H9 (cell line): Measurements from ENCODE around the gene SUPT6H. TPM values are rescaled to one million over a fixed set of nuclear protein-coding genes. Genes with fewer than 3 reads are reported as not detected.

Experiments used
- DNase-seq: peaks from one replicate; pipeline ENCODE4 v3.0.0-alpha.2; 2017
- H2AFZ ChIP-seq: one replicate; pipeline ENCODE4 v1.6.1; 2013; ENCODE audit warnings: mild to moderate bottlenecking, low read length, control low read depth, moderate library complexity
- H2AK5ac ChIP-seq: 2 replicates; pipeline ENCODE4 v1.6.1; 2013; ENCODE audit warnings: low read length, control low read depth, mixed read lengths; ENCODE audit not compliant: insufficient read length
- H2BK120ac ChIP-seq: one replicate; pipeline ENCODE4 v1.6.1; 2013; ENCODE audit warnings: low read depth, mild to moderate bottlenecking, low read length, control low read depth, inconsistent platforms; ENCODE audit not compliant: poor library complexity, severe bottlenecking
- H2BK12ac ChIP-seq: 2 replicates; pipeline ENCODE4 v1.6.1; 2013; ENCODE audit warnings: low read length, control low read depth, mixed read lengths, low read depth; ENCODE audit not compliant: insufficient read length
- H2BK15ac ChIP-seq: 2 replicates; pipeline ENCODE4 v1.6.1; 2013; ENCODE audit warnings: low read depth, low read length, control low read depth
- H2BK20ac ChIP-seq: one replicate; pipeline ENCODE4 v1.6.1; 2013; ENCODE audit warnings: low read depth, mild to moderate bottlenecking, low read length, control low read depth, inconsistent platforms; ENCODE audit not compliant: poor library complexity, severe bottlenecking
- H2BK5ac ChIP-seq: 2 replicates; pipeline ENCODE4 v1.6.1; 2013; ENCODE audit warnings: low read length, control low read depth, mixed read lengths; ENCODE audit not compliant: insufficient read length
- H3K14ac ChIP-seq: 2 replicates; pipeline ENCODE4 v1.6.1; 2013; ENCODE audit warnings: low read length, control low read depth; ENCODE audit not compliant: insufficient read depth
- H3K18ac ChIP-seq: 2 replicates; pipeline ENCODE4 v1.6.1; 2013; ENCODE audit warnings: low read depth, mild to moderate bottlenecking, mixed read lengths, low read length, control low read depth; ENCODE audit not compliant: insufficient read length
- H3K23ac ChIP-seq: 2 replicates; pipeline ENCODE4 v1.6.1; 2013; ENCODE audit warnings: low read length, control low read depth, mixed read lengths, low read depth; ENCODE audit not compliant: insufficient read length
- H3K23me2 ChIP-seq: 2 replicates; pipeline ENCODE4 v1.6.1; 2013; ENCODE audit warnings: low read depth, mild to moderate bottlenecking, mixed read lengths, low read length, control low read depth; ENCODE audit not compliant: insufficient read length, poor library complexity, severe bottlenecking
- H3K27ac ChIP-seq: 2 replicates; pipeline ENCODE4 v1.5.1; 2013; ENCODE audit warnings: low read length, control low read depth, mixed read lengths, low read depth; ENCODE audit not compliant: insufficient read length
- H3K27me3 ChIP-seq: 2 replicates; pipeline ENCODE4 v1.6.1; 2013; ENCODE audit warnings: low read length, control low read depth, inconsistent platforms; ENCODE audit not compliant: insufficient read depth
- H3K4ac ChIP-seq: 2 replicates; pipeline ENCODE4 v1.6.1; 2013; ENCODE audit warnings: low read depth, mild to moderate bottlenecking, control low read depth, inconsistent platforms, low read length, moderate library complexity
- H3K4me1 ChIP-seq: 2 replicates; pipeline ENCODE4 v1.6.1; 2013; ENCODE audit warnings: low read length, control low read depth, inconsistent platforms; ENCODE audit not compliant: insufficient read depth
- H3K4me2 ChIP-seq: 2 replicates; pipeline ENCODE4 v1.6.1; 2013; ENCODE audit warnings: low read length, control low read depth, mixed read lengths; ENCODE audit not compliant: insufficient read length, insufficient read depth
- H3K56ac ChIP-seq: 2 replicates; pipeline ENCODE4 v1.6.1; 2013; ENCODE audit warnings: low read depth, mild to moderate bottlenecking, mixed read lengths, low read length, control low read depth; ENCODE audit not compliant: insufficient read length
- H3K79me1 ChIP-seq: 2 replicates; pipeline ENCODE4 v1.6.1; 2013; ENCODE audit warnings: low read depth, mild to moderate bottlenecking, moderate library complexity, low read length, control low read depth, inconsistent platforms; ENCODE audit not compliant: insufficient read depth, poor library complexity, severe bottlenecking
- H3K79me2 ChIP-seq: 2 replicates; pipeline ENCODE4 v1.6.1; 2013; ENCODE audit warnings: low read length, control low read depth, inconsistent platforms; ENCODE audit not compliant: insufficient read depth
- H3K9ac ChIP-seq: 2 replicates; pipeline ENCODE4 v1.6.1; 2013; ENCODE audit warnings: low read length, control low read depth, mixed read lengths; ENCODE audit not compliant: insufficient read length; ENCODE audit errors: extremely low read depth
- H3K9me3 ChIP-seq: one replicate; pipeline ENCODE4 v1.6.1; 2013; ENCODE audit warnings: low read depth, low read length, inconsistent platforms; ENCODE audit not compliant: control insufficient read depth
- H3T11ph ChIP-seq: one replicate; pipeline ENCODE4 v1.6.1; 2013; ENCODE audit warnings: mild to moderate bottlenecking, low read length, control low read depth, inconsistent platforms
- H4K20me1 ChIP-seq: one replicate; pipeline ENCODE4 v1.6.1; 2013; ENCODE audit not compliant: control insufficient read depth, insufficient read length, insufficient read depth
- H4K5ac ChIP-seq: 2 replicates; pipeline ENCODE4 v1.6.1; 2013; ENCODE audit warnings: low read depth, mild to moderate bottlenecking, mixed read lengths, low read length, control low read depth; ENCODE audit not compliant: insufficient read length
- H4K8ac ChIP-seq: replicated peaks from 2 replicates; pipeline ENCODE4 v1.6.1; 2013; ENCODE audit warnings: low read length, control low read depth, mixed read lengths, low read depth; ENCODE audit not compliant: insufficient read length
- H4K91ac ChIP-seq: 2 replicates; pipeline ENCODE4 v1.6.1; 2013; ENCODE audit warnings: low read depth, mild to moderate bottlenecking, moderate library complexity, mixed read lengths, low read length, control low read depth; ENCODE audit not compliant: insufficient read length
- H3K27ac Mint-ChIP-seq, 3 experiments: 2 replicates in 2 of 3; 3 replicates in 1 of 3; pipeline ENCODE4 v1.8.0; 2020 to 2021; ENCODE audit warnings: mixed read lengths in 3 of 3, mild to moderate bottlenecking in 1 of 3, moderate library complexity in 1 of 3
- H3K27me3 Mint-ChIP-seq: 2 replicates; pipeline ENCODE4 v1.8.0; 2021; ENCODE audit warnings: low read depth, mild to moderate bottlenecking, moderate library complexity, mixed read lengths
- H3K36me3 Mint-ChIP-seq, 3 experiments: 2 replicates in 2 of 3; 3 replicates in 1 of 3; pipeline ENCODE4 v1.8.0; 2020 to 2021; ENCODE audit warnings: low read depth in 3 of 3, mixed read lengths in 3 of 3; ENCODE audit not compliant: insufficient read depth in 1 of 3
- H3K4me1 Mint-ChIP-seq, 2 experiments: 2 replicates each; pipeline ENCODE4 v1.8.0; 2020; ENCODE audit warnings: mixed read lengths in 2 of 2
- H3K4me3 Mint-ChIP-seq, 2 experiments: 2 replicates in 1 of 2; 3 replicates in 1 of 2; pipeline ENCODE4 v1.8.0; 2020 to 2021; ENCODE audit warnings: mild to moderate bottlenecking in 2 of 2, mixed read lengths in 2 of 2, moderate library complexity in 1 of 2
- H3K9me3 Mint-ChIP-seq, 2 experiments: 2 replicates in 1 of 2; 3 replicates in 1 of 2; pipeline ENCODE4 v1.8.0; 2020; ENCODE audit warnings: mild to moderate bottlenecking in 2 of 2, mixed read lengths in 2 of 2, moderate library complexity in 1 of 2
- WGBS: extraction: QIAGEN DNeasy Blood & Tissue Kit; methylation state at CpG from one replicate; pipeline ENCODE4 v1.1.7; 2013; ENCODE audit warnings: missing lambda C conversion rate, low lambda C conversion rate, mixed read lengths; ENCODE audit not compliant: insufficient read length; ENCODE audit errors: extremely low coverage; 5-methylcytosine and 5-hydroxymethylcytosine counted together
- total RNA-seq: library from RNA; stranded (reverse); gene quantifications from 2 replicates; pipeline ENCODE4 v1.2.1, GENCODE V29; 2021
- TF ChIP-seq, protein P1 (sequence below): fragments of 200-600 bp; sonication (generic); conservative IDR thresholded peaks from 3 replicates; pipeline ENCODE4 v1.8.0; 2021; ENCODE audit warnings: antibody characterized with exemption, mild to moderate bottlenecking

The SUPT6H gene
- total RNA-seq, 1 experiment from 2014 or later, result 85.8 TPM

DNA sequence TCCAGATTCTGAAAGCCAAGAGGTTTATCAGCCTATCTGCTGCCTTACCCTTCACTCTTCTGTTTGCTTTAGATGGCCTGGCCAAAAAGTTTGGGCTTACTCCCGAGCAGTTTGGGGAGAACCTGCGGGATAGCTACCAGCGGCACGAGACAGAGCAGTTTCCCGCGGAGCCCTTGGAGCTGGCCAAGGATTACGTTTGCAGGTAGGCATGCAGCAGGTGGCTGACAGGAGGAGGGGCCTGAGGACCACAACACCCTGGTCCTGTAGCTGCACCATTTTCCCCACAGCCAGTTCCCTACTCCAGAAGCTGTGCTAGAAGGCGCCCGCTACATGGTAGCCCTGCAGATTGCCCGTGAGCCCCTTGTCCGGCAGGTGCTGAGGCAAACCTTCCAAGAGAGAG lies 20.6 kb downstream of the SUPT6H start:
- H2AFZ ChIP-seq, result no peak overlapping the region

More for the DNA sequence above, 20.6 kb downstream of the SUPT6H start:
- H3K23me2 ChIP-seq, result no peaks in the 10 kb centered on the region
- no peak overlapping the region for H3K27ac ChIP-seq
- no peak overlapping the region for H2BK20ac ChIP-seq
- H3K4me1 ChIP-seq, result no peaks in the 10 kb centered on the region
- no peaks in the 10 kb centered on the region for H3K4me1 Mint-ChIP-seq
- no peak overlapping the region for H3K4ac ChIP-seq
- H3K4me3 Mint-ChIP-seq, result no peak overlapping the region
- H3K9ac ChIP-seq, result no peak overlapping the region
- no peak overlapping the region for H4K5ac ChIP-seq
- no peak overlapping the region for H3T11ph ChIP-seq
- peaks cover 1% of the 10 kb centered on the region; the same call in 1 of the 2 replicates for H3K27me3 ChIP-seq
- no peak overlapping the region for H4K91ac ChIP-seq
- no peaks in the 10 kb centered on the region for H3K79me1 ChIP-seq
- no peaks in the 10 kb centered on the region for H3K9me3 ChIP-seq
- H3K27ac Mint-ChIP-seq, result no peak overlapping the region
- H3K23ac ChIP-seq, result no peak overlapping the region
- H2BK120ac ChIP-seq, result no peak overlapping the region
- no peak overlapping the region for H2AK5ac ChIP-seq
- H2BK12ac ChIP-seq, result no peak overlapping the region
- H3K9me3 Mint-ChIP-seq, result no peaks in the 10 kb centered on the region
- no peaks in the 10 kb centered on the region for H4K20me1 ChIP-seq
- no peaks in the 10 kb centered on the region for H3K79me2 ChIP-seq
- no peaks in the 10 kb centered on the region for H3K27me3 Mint-ChIP-seq
- TF ChIP-seq, protein P1, sequence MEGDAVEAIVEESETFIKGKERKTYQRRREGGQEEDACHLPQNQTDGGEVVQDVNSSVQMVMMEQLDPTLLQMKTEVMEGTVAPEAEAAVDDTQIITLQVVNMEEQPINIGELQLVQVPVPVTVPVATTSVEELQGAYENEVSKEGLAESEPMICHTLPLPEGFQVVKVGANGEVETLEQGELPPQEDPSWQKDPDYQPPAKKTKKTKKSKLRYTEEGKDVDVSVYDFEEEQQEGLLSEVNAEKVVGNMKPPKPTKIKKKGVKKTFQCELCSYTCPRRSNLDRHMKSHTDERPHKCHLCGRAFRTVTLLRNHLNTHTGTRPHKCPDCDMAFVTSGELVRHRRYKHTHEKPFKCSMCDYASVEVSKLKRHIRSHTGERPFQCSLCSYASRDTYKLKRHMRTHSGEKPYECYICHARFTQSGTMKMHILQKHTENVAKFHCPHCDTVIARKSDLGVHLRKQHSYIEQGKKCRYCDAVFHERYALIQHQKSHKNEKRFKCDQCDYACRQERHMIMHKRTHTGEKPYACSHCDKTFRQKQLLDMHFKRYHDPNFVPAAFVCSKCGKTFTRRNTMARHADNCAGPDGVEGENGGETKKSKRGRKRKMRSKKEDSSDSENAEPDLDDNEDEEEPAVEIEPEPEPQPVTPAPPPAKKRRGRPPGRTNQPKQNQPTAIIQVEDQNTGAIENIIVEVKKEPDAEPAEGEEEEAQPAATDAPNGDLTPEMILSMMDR, result no peak
- DNase-seq, result no peak
- no peak overlapping the region for H3K18ac ChIP-seq
- no peak overlapping the region for H3K4me2 ChIP-seq
- peaks cover 60 to 95% (median 88%) of the 10 kb centered on the region in 3 experiments; a peak in 6 of 7 replicates for H3K36me3 Mint-ChIP-seq
- no peak overlapping the region for H3K14ac ChIP-seq
- H4K8ac ChIP-seq, result no peak overlapping the region
- H2BK15ac ChIP-seq, result no peak overlapping the region
- no CpG with 5 or more reads among the region's 11 CpGs for WGBS
- no peak overlapping the region for H2BK5ac ChIP-seq
- H3K56ac ChIP-seq, result no peak overlapping the region
